Islet precursor cell (in vitro differentiated cells): Measurements from ENCODE around the gene HIF1AN.

Source experiments
- DNase-seq: peaks from one replicate; pipeline ENCODE4 v3.0.0-alpha.2; 2018

The HIF1AN gene

GRCh38 chr10:100522107-100522801, 13.5 kb upstream of the HIF1AN start:
- no peak for DNase-seq

- DNase-seq: no peak
These were observed 12.8 kb upstream of the HIF1AN start for GRCh38 chr10:100522945-100523344.

GRCh38 chr10:100524206-100524605, 11.5 kb upstream of the HIF1AN start:
- DNase-seq: no peak

- DNase-seq: no peak
These were observed 11.1 kb upstream of the HIF1AN start for GRCh38 chr10:100524638-100525037.

GRCh38 chr10:100528123-100528886, 7.4 kb upstream of the HIF1AN start:
- DNase-seq: no peak

GRCh38 chr10:100528921-100529474, 6.7 kb upstream of the HIF1AN start:
- no peak for DNase-seq

- DNase-seq: peak; percentile 93
These were observed 6.1 kb upstream of the HIF1AN start, which contains the start of gene NDUFB8 for GRCh38 chr10:100529475-100530298. Gene NDUFB8, minus strand, starts transcription at chr10:100529871. Its CDS starts 20 bp downstream, at chr10:100529851.

GRCh38 chr10:100531761-100532160, 4.0 kb upstream of the HIF1AN start:
- DNase-seq: no peak

- DNase-seq: no peak
These were observed 1.0 kb upstream of the HIF1AN start for GRCh38 chr10:100534726-100535125.

GRCh38 chr10:100535338-100535714, 417 bp upstream of the HIF1AN start:
- no peak for DNase-seq

GRCh38 chr10:100537475-100537874, 1.7 kb downstream of the HIF1AN start:
- DNase-seq: no peak

- DNase-seq: no peak
These were observed 9.2 kb downstream of the HIF1AN start for GRCh38 chr10:100544950-100545349.

- DNase-seq: no peak
These were observed 15.5 kb downstream of the HIF1AN start for GRCh38 chr10:100551196-100551595.

GRCh38 chr10:100551738-100552137, 16.0 kb downstream of the HIF1AN start:
- no peak for DNase-seq

GRCh38 chr10:100553929-100554328, 18.2 kb downstream of the HIF1AN start:
- DNase-seq: no peak

- no peak for DNase-seq
These were observed 19.2 kb downstream of the HIF1AN start for GRCh38 chr10:100554902-100555301.

- peak; percentile 59 for DNase-seq
These were observed 24.5 kb downstream of the HIF1AN start for GRCh38 chr10:100560248-100560647.

GRCh38 chr10:100561005-100561404, 25.3 kb downstream of the HIF1AN start:
- no peak for DNase-seq

GRCh38 chr10:100562008-100562672, 26.4 kb downstream of the HIF1AN start:
- peak; percentile 88 for DNase-seq

- DNase-seq: peak; percentile 41
These were observed 29.7 kb downstream of the HIF1AN start for GRCh38 chr10:100565206-100565985.

GRCh38 chr10:100566561-100566960, 30.8 kb downstream of the HIF1AN start:
- peak; percentile 25 for DNase-seq

- DNase-seq: peak; percentile 43
These were observed 31.5 kb downstream of the HIF1AN start for GRCh38 chr10:100567249-100567648.
